HG03060 (cell line): Measurements from ENCODE around the gene TNNI2.

ENCODE experiments used
- ATAC-seq: cut with Tn5 transposase; IDR thresholded peaks from one replicate; pipeline ENCODE4 v1.9.1; 2021; ENCODE audit warnings: low read depth, moderate number of reproducible peaks; ENCODE audit not compliant: unreplicated experiment

TNNI2 gene

GRCh38 chr11:1832211-1832919, 6.4 kb upstream of the TNNI2 start:
- ATAC-seq = no peak

GRCh38 chr11:1832920-1833295, 5.9 kb upstream of the TNNI2 start:
- ATAC-seq = no peak

GRCh38 chr11:1834062-1834610, 4.6 kb upstream of the TNNI2 start:
- ATAC-seq = no peak

- ATAC-seq = no peak
Measured at GRCh38 chr11:1834779-1835670, 3.8 kb upstream of the TNNI2 start, which contains the start of gene SYT8. Gene SYT8 (plus strand): TSS chr11:1834990. CDS start chr11:1835106, 116 bp downstream.

GRCh38 chr11:1835671-1836010, 3.1 kb upstream of the TNNI2 start:
- no peak for ATAC-seq

GRCh38 chr11:1836011-1836945, 2.5 kb upstream of the TNNI2 start:
- no peak for ATAC-seq

- no peak for ATAC-seq
Measured at GRCh38 chr11:1837171-1838076, 1.4 kb upstream of the TNNI2 start.

GRCh38 chr11:1838077-1838425, 730 bp upstream of the TNNI2 start:
- ATAC-seq = no peak

- ATAC-seq = no peak
Measured at GRCh38 chr11:1839204-1839923, 583 bp downstream of the TNNI2 start.

- ATAC-seq = no peak
Measured at GRCh38 chr11:1839924-1840779, 1.4 kb downstream of the TNNI2 start.

GRCh38 chr11:1840780-1841480, 2.1 kb downstream of the TNNI2 start:
- no peak for ATAC-seq

GRCh38 chr11:1841511-1842148, 2.8 kb downstream of the TNNI2 start:
- no peak for ATAC-seq

GRCh38 chr11:1842149-1843097, 3.6 kb downstream of the TNNI2 start:
- ATAC-seq = no peak

GRCh38 chr11:1843098-1843473, 4.3 kb downstream of the TNNI2 start:
- no peak for ATAC-seq

GRCh38 chr11:1843796-1844195, 5.0 kb downstream of the TNNI2 start:
- no peak for ATAC-seq
